OCI-LY1 (cell line): ENCODE results near the gene DEGS1.

ENCODE experiments used
- CTCF ChIP-seq: fragments of 200-600 bp; sonication (generic), shearing (Covaris generic); IDR thresholded peaks from 2 replicates; pipeline ENCODE4 v1.5.1; 2017; ENCODE audit warnings: mild to moderate bottlenecking, antibody characterized with exemption, low read length, moderate library complexity, mixed read lengths
- EZH2 ChIP-seq: fragments of 200-600 bp; sonication (generic), shearing (Covaris generic); IDR thresholded peaks from 2 replicates; pipeline ENCODE4 v1.8.0; 2017; ENCODE audit warnings: borderline replicate concordance, mixed run types, mild to moderate bottlenecking, antibody characterized with exemption, low read length, moderate library complexity, mixed read lengths

- TF ChIP-seq CTCF (no peak), EZH2 (no peak)
Measured at GRCh38 chr1:224219011-224219611, 36.1 kb downstream of the DEGS1 start.
